Hypothalamus (tissue), 51 donors: ENCODE results near the gene LMO7.
"Not testable (repeated sequence)": the region's sequence is repeated elsewhere in the genome, so short reads cannot be mapped to it uniquely, and the experiment has no call there.

Experiments
- DNase-seq, 51 donors: peaks; one replicate each; lab custom pipeline; 2025; lab: John Stamatoyannopoulos, UW

Gene LMO7

GRCh38 chr13:75694722-75695121 lies 58.6 kb downstream of the LMO7 start:
- DNase-seq: no peak

GRCh38 chr13:75695908-75696307 lies 59.8 kb downstream of the LMO7 start:
- peak in 49 of 51 donors; percentile 4 to 82 (median 45) for DNase-seq

GRCh38 chr13:75699062-75699461 lies 62.9 kb downstream of the LMO7 start:
- DNase-seq: no peak

GRCh38 chr13:75699717-75700116 lies 63.6 kb downstream of the LMO7 start:
- DNase-seq: not testable (repeated sequence)

GRCh38 chr13:75700552-75700951 lies 64.4 kb downstream of the LMO7 start:
- no peak for DNase-seq

- no peak for DNase-seq
Measured at GRCh38 chr13:75702476-75702875, 66.3 kb downstream of the LMO7 start.

GRCh38 chr13:75703769-75704168 lies 67.6 kb downstream of the LMO7 start:
- DNase-seq: no peak

- DNase-seq: no peak
Measured at GRCh38 chr13:75704194-75704926, 68.2 kb downstream of the LMO7 start.

- no peak for DNase-seq
Measured at GRCh38 chr13:75704927-75705288, 68.8 kb downstream of the LMO7 start.

- DNase-seq: no peak
Measured at GRCh38 chr13:75705395-75705794, 69.3 kb downstream of the LMO7 start.

- DNase-seq: no peak
Measured at GRCh38 chr13:75705908-75706307, 69.8 kb downstream of the LMO7 start.

- DNase-seq: no peak
Measured at GRCh38 chr13:75713852-75714251, 77.7 kb downstream of the LMO7 start.

GRCh38 chr13:75715601-75716523 lies 79.7 kb downstream of the LMO7 start:
- DNase-seq: no peak

- no peak for DNase-seq
Measured at GRCh38 chr13:75717525-75717924, 81.4 kb downstream of the LMO7 start.

GRCh38 chr13:75721307-75721706 lies 85.2 kb downstream of the LMO7 start:
- no peak for DNase-seq

- no peak for DNase-seq
Measured at GRCh38 chr13:75723901-75724300, 87.8 kb downstream of the LMO7 start.

GRCh38 chr13:75724752-75725517 lies 88.8 kb downstream of the LMO7 start:
- no peak for DNase-seq

GRCh38 chr13:75725736-75726135 lies 89.6 kb downstream of the LMO7 start:
- no peak for DNase-seq

- DNase-seq: no peak
Measured at GRCh38 chr13:75726306-75726705, 90.2 kb downstream of the LMO7 start.

GRCh38 chr13:75733113-75733512 lies 97.0 kb downstream of the LMO7 start:
- DNase-seq: not testable (repeated sequence)

- DNase-seq: no peak
Measured at GRCh38 chr13:75736173-75736572, 100.0 kb downstream of the LMO7 start.
